ENCODE data around the gene HIVEP1. TPM values are rescaled to one million over a fixed set of nuclear protein-coding genes. Genes with fewer than 3 reads are reported as not detected.

HIVEP1 gene
- total and polyA plus RNA-seq, 4 donors: 2.7 to 27.2 (median 6.2) TPM

GRCh38 chr6:12062605-12063004 is 50.5 kb downstream of the HIVEP1 start (continued):
- no peak for TF ChIP-seq ZBTB33 (IDR thresholded peaks at IDR 0.05)

- Histone ChIP-seq H3K9me3 (ENCODE audit: control insufficient read depth in 4 of 4, low read length in 3 of 4) (no peaks in the 10 kb centered on the region), H3K27ac (ENCODE audit: low read depth in 1 of 2, low read length in 2 of 2) (no peak overlapping the region), H3K4me3 (ENCODE audit: low read depth in 1 of 3, low read length in 3 of 3) (no peak overlapping the region), H3K36me3 (ENCODE audit: control insufficient read depth in 4 of 4, insufficient read depth in 3 of 4, low read depth in 1 of 4, low read length in 3 of 4) (no peaks in the 10 kb centered on the region), H3K27me3 (ENCODE audit: control insufficient read depth in 4 of 4, insufficient read depth in 4 of 4, low read length in 3 of 4) (no peaks in the 10 kb centered on the region), H3K9ac (ENCODE audit: low read depth in 1 of 2, low read length in 2 of 2) (no peak overlapping the region), H3K4me1 (ENCODE audit: control insufficient read depth in 4 of 4, insufficient read depth in 4 of 4, low read length in 3 of 4) (peaks cover 0 to 2% (median under 1%) of the 10 kb centered on the region in 4 donors)
- TF ChIP-seq JUND (IDR thresholded peaks at IDR 0.05) (no peak), ATF3 (IDR thresholded peaks at IDR 0.05) (no peak), HNF4A (conservative IDR thresholded peaks at IDR 0.05) (no peak), ZBTB33 (IDR thresholded peaks at IDR 0.05) (no peak), EGR1 (IDR thresholded peaks at IDR 0.05; ENCODE audit: low read depth in 2 of 2) (no peak), GABPA (IDR thresholded peaks at IDR 0.05 in 1 of 2, conservative IDR thresholded peaks at IDR 0.05 in 1 of 2) (no peak), SP1 (IDR thresholded peaks at IDR 0.05) (no peak)
- DNase-seq (ENCODE audit: low spot score): no peak
- 87% methylated on average over 4 of the region's 4 CpGs for WGBS
These were observed 52.0 kb downstream of the HIVEP1 start for GRCh38 chr6:12064131-12064530.

- Histone ChIP-seq H3K9ac (ENCODE audit: low read depth in 1 of 2, low read length in 2 of 2) (no peak overlapping the region), H3K4me3 (ENCODE audit: low read depth in 1 of 3, low read length in 3 of 3) (no peak overlapping the region), H3K27ac (ENCODE audit: low read depth in 1 of 2, low read length in 2 of 2) (no peak overlapping the region), H3K9me3 (ENCODE audit: control insufficient read depth in 4 of 4, low read length in 3 of 4) (no peaks in the 10 kb centered on the region), H3K36me3 (ENCODE audit: control insufficient read depth in 4 of 4, insufficient read depth in 3 of 4, low read depth in 1 of 4, low read length in 3 of 4) (no peaks in the 10 kb centered on the region), H3K27me3 (ENCODE audit: control insufficient read depth in 4 of 4, insufficient read depth in 4 of 4, low read length in 3 of 4) (no peaks in the 10 kb centered on the region), H3K4me1 (ENCODE audit: control insufficient read depth in 4 of 4, insufficient read depth in 4 of 4, low read length in 3 of 4) (peaks cover 0 to 2% (median under 1%) of the 10 kb centered on the region in 4 donors)
- no peak for DNase-seq (ENCODE audit: low spot score)
- WGBS: 94% methylated on average over 3 of the region's 3 CpGs
- TF ChIP-seq HNF4G (IDR thresholded peaks at IDR 0.05) (no peak), JUND (IDR thresholded peaks at IDR 0.05) (no peak), REST (IDR thresholded peaks at IDR 0.05) (no peak), GABPA (IDR thresholded peaks at IDR 0.05 in 1 of 2, conservative IDR thresholded peaks at IDR 0.05 in 1 of 2) (no peak), SP1 (IDR thresholded peaks at IDR 0.05) (no peak), RXRA (IDR thresholded peaks at IDR 0.05) (no peak), EGR1 (IDR thresholded peaks at IDR 0.05; ENCODE audit: low read depth in 2 of 2) (no peak), FOXA2 (IDR thresholded peaks at IDR 0.05) (no peak), TAF1 (conservative IDR thresholded peaks at IDR 0.05) (no peak), ATF3 (IDR thresholded peaks at IDR 0.05) (no peak), RAD21 (IDR thresholded peaks at IDR 0.05) (no peak), HNF4A (conservative IDR thresholded peaks at IDR 0.05) (no peak), FOXA1 (IDR thresholded peaks at IDR 0.05) (no peak), YY1 (IDR thresholded peaks at IDR 0.05) (no peak), CTCF (IDR thresholded peaks at IDR 0.05; ENCODE audit: low read depth, low read length, missing input control) (no peak), MAX (IDR thresholded peaks at IDR 0.05) (no peak), NR2F2 (IDR thresholded peaks at IDR 0.05) (no peak)
These were observed 52.5 kb downstream of the HIVEP1 start for GRCh38 chr6:12064538-12065071.
